Nephron progenitor cell (in vitro differentiated cells): ENCODE results near the gene PRH1.

Source experiments
- DNase-seq: peaks from one replicate; pipeline ENCODE4 v3.0.0; 2021
- H3K27ac Mint-ChIP-seq: 2 replicates; pipeline ENCODE4 v1.8.0; 2021; ENCODE audit warnings: mild to moderate bottlenecking, moderate library complexity, mixed read lengths
- H3K27me3 Mint-ChIP-seq: 2 replicates; pipeline ENCODE4 v1.8.0; 2021; ENCODE audit warnings: mild to moderate bottlenecking, low read depth, mixed read lengths; ENCODE audit not compliant: poor library complexity
- H3K36me3 Mint-ChIP-seq: 2 replicates; pipeline ENCODE4 v1.8.0; 2021; ENCODE audit warnings: low read depth, mixed read lengths
- H3K4me1 Mint-ChIP-seq: 2 replicates; pipeline ENCODE4 v1.8.0; 2021; ENCODE audit warnings: mixed read lengths
- H3K4me3 Mint-ChIP-seq: 2 replicates; pipeline ENCODE4 v1.8.0; 2021; ENCODE audit warnings: mild to moderate bottlenecking, moderate library complexity, mixed read lengths
- H3K9me3 Mint-ChIP-seq: 2 replicates; pipeline ENCODE4 v1.8.0; 2021; ENCODE audit warnings: mild to moderate bottlenecking, moderate library complexity, mixed read lengths
- CTCF ChIP-seq: fragments of 200-600 bp; sonication (generic); IDR thresholded peaks from 2 replicates; pipeline ENCODE4 v1.5.0; 2021; ENCODE audit warnings: antibody characterized with exemption

Gene PRH1

GRCh38 chr12:10853776-10854175, 30.3 kb downstream of the PRH1 start:
- DNase-seq = no peak
- H3K27me3 Mint-ChIP-seq = no peaks in the 10 kb centered on the region

GRCh38 chr12:10851243-10851858, 32.7 kb downstream of the PRH1 start:
- Mint-ChIP-seq H3K4me3 (no peak overlapping the region), H3K36me3 (peaks cover 61% of the 10 kb centered on the region), H3K27ac (no peak overlapping the region), H3K27me3 (no peaks in the 10 kb centered on the region), H3K9me3 (peaks cover 12% of the 10 kb centered on the region), H3K4me1 (no peaks in the 10 kb centered on the region)
- TF ChIP-seq CTCF = no peak
- DNase-seq = no peak

More at GRCh38 chr12:10853776-10854175, 30.3 kb downstream of the PRH1 start:
- TF ChIP-seq CTCF = no peak
- Mint-ChIP-seq H3K27ac (no peak overlapping the region), H3K36me3 (peaks cover 66% of the 10 kb centered on the region), H3K4me1 (no peaks in the 10 kb centered on the region), H3K4me3 (no peak overlapping the region), H3K9me3 (peaks cover 36% of the 10 kb centered on the region)

- Mint-ChIP-seq H3K4me3 (no peak within 1 kb of the TSS), H3K27ac (no peak within 1 kb of the TSS), H3K4me1 (no peaks in the 10 kb centered on the region), H3K27me3 (no peaks in the 10 kb centered on the region), H3K36me3 (peaks cover 46% of the 10 kb centered on the region), H3K9me3 (no peaks in the 10 kb centered on the region)
- no peak for TF ChIP-seq CTCF
- DNase-seq = no peak
These were observed 34.6 kb downstream of the PRH1 start, which contains the start of gene PRR4 for GRCh38 chr12:10849425-10849878. TSS of gene PRR4 (minus strand) at chr12:10849475. CDS start at chr12:10849437, 38 bp downstream.

GRCh38 chr12:10847744-10848143, 36.3 kb downstream of the PRH1 start:
- no peak for TF ChIP-seq CTCF
- Mint-ChIP-seq H3K27ac (no peak overlapping the region), H3K4me1 (no peaks in the 10 kb centered on the region), H3K36me3 (peaks cover 54% of the 10 kb centered on the region), H3K4me3 (no peak overlapping the region), H3K27me3 (no peaks in the 10 kb centered on the region), H3K9me3 (no peaks in the 10 kb centered on the region)
- DNase-seq = no peak

GRCh38 chr12:10842862-10843261, 41.2 kb downstream of the PRH1 start:
- Mint-ChIP-seq H3K4me3 (no peak overlapping the region), H3K9me3 (no peaks in the 10 kb centered on the region), H3K4me1 (no peaks in the 10 kb centered on the region), H3K27me3 (no peaks in the 10 kb centered on the region), H3K27ac (no peak overlapping the region), H3K36me3 (peaks cover 61% of the 10 kb centered on the region)
- DNase-seq = no peak
- no peak for TF ChIP-seq CTCF

GRCh38 chr12:10838461-10838860, 45.6 kb downstream of the PRH1 start:
- no peak for DNase-seq
- Mint-ChIP-seq H3K9me3 (peaks cover 5% of the 10 kb centered on the region), H3K4me1 (no peaks in the 10 kb centered on the region), H3K27ac (no peak overlapping the region), H3K4me3 (no peak overlapping the region), H3K36me3 (peaks cover 60% of the 10 kb centered on the region), H3K27me3 (no peaks in the 10 kb centered on the region)
- TF ChIP-seq CTCF = no peak
